HEK293 (cell line): ENCODE data around the gene NRN1L.
"Not testable (repeated sequence)": the region's sequence is repeated elsewhere in the genome, so short reads cannot be mapped to it uniquely, and the experiment has no call there.

Experiments
- CTCF ChIA-PET: fragments of 350-600 bp; formaldehyde crosslinking; extraction: SDS; loops from one replicate; lab custom pipeline; 2021; ENCODE audit warnings: antibody characterized with exemption; lab: Yijun Ruan, JAX
- POLR2A ChIA-PET: fragments of 300-600 bp; formaldehyde crosslinking; extraction: SDS; loops from one replicate; lab custom pipeline; 2020; ENCODE audit warnings: antibody characterized with exemption, inconsistent platforms; lab: Yijun Ruan, JAX
- H3K27ac ChIP-seq: fragments of 200-500 bp; sonication (Bioruptor generic); 2 replicates; pipeline ENCODE4 v1.5.1; 2014; ENCODE audit warnings: low read depth, low read length, control low read depth, inconsistent platforms; ENCODE audit errors: extremely low read depth
- H3K36me3 ChIP-seq, 2 experiments: fragments of 200-500 bp in 1 of 2; sonication (Bioruptor generic) in 1 of 2; 1 replicate in 1 of 2; 2 replicates in 1 of 2; pipeline ENCODE4 v1.5.1; 2014 to 2017; ENCODE audit warnings: inconsistent platforms in 2 of 2, low read length in 2 of 2; ENCODE audit not compliant: control insufficient read depth in 2 of 2, insufficient read depth in 1 of 2
- H3K4me1 ChIP-seq: fragments of 200-500 bp; sonication (Bioruptor generic); 2 replicates; pipeline ENCODE4 v1.5.1; 2014; ENCODE audit warnings: mild to moderate bottlenecking, low read length, inconsistent platforms; ENCODE audit not compliant: control insufficient read depth, insufficient read depth
- H3K4me3 ChIP-seq: 2 replicates; pipeline ENCODE4 v1.5.1; 2011; ENCODE audit warnings: low read depth, mild to moderate bottlenecking, control low read depth, low read length, moderate library complexity
- H3K9me3 ChIP-seq: fragments of 200-500 bp; sonication (Bioruptor generic); 2 replicates; pipeline ENCODE4 v1.5.1; 2014; ENCODE audit warnings: low read depth, low read length, inconsistent platforms; ENCODE audit not compliant: control insufficient read depth, insufficient read depth
- KLF10 ChIP-seq: fragments of 450-650 bp; IDR thresholded peaks from 2 replicates; pipeline ENCODE4 v1.5.1; 2018; ENCODE audit warnings: missing biosample characterization, mild to moderate bottlenecking, missing genetic modification characterization
- PRDM10 ChIP-seq: fragments of 450-650 bp; formaldehyde crosslinking; IDR thresholded peaks from 2 replicates; pipeline ENCODE4 v1.5.1; 2016; ENCODE audit warnings: missing biosample characterization, missing genetic modification characterization
- PRDM2 ChIP-seq: fragments of 450-650 bp; formaldehyde crosslinking; IDR thresholded peaks from 2 replicates; pipeline ENCODE4 v1.5.1; 2016; ENCODE audit warnings: missing biosample characterization, missing genetic modification characterization, borderline replicate concordance
- SCRT2 ChIP-seq: fragments of 450-650 bp; formaldehyde crosslinking; IDR thresholded peaks from 2 replicates; pipeline ENCODE4 v1.5.1; 2016; ENCODE audit warnings: missing biosample characterization, missing genetic modification characterization
- ZFHX2 ChIP-seq: fragments of 450-650 bp; formaldehyde crosslinking; conservative IDR thresholded peaks from 2 replicates; pipeline ENCODE4 v1.5.1; 2016; ENCODE audit warnings: missing biosample characterization, missing genetic modification characterization
- ZNF280C ChIP-seq: fragments of 450-650 bp; formaldehyde crosslinking; IDR thresholded peaks from 2 replicates; pipeline ENCODE4 v1.5.1; 2016; ENCODE audit warnings: missing biosample characterization, missing genetic modification characterization
- ZNF530 ChIP-seq: fragments of 450-650 bp; formaldehyde crosslinking; IDR thresholded peaks from 2 replicates; pipeline ENCODE4 v1.5.1; 2016; ENCODE audit warnings: low read depth, missing biosample characterization, missing genetic modification characterization
- ZNF549 ChIP-seq: fragments of 450-650 bp; IDR thresholded peaks from 2 replicates; pipeline ENCODE4 v1.5.1; 2018; ENCODE audit warnings: missing biosample characterization, missing genetic modification characterization, mild to moderate bottlenecking, inconsistent platforms, moderate library complexity
- ZNF585B ChIP-seq: fragments of 450-650 bp; formaldehyde crosslinking; IDR thresholded peaks from 2 replicates; pipeline ENCODE4 v1.5.1; 2016; ENCODE audit warnings: missing biosample characterization, missing genetic modification characterization
- ZNF623 ChIP-seq: fragments of 450-650 bp; formaldehyde crosslinking; IDR thresholded peaks from 2 replicates; pipeline ENCODE4 v1.5.1; 2016; ENCODE audit warnings: missing biosample characterization, missing genetic modification characterization
- ZNF626 ChIP-seq: fragments of 450-650 bp; sonication (Bioruptor Pico); formaldehyde crosslinking; IDR thresholded peaks from 2 replicates; pipeline ENCODE4 v1.5.1; 2018; ENCODE audit warnings: missing biosample characterization, missing genetic modification characterization, inconsistent platforms
- ZNF654 ChIP-seq: fragments of 450-650 bp; formaldehyde crosslinking; IDR thresholded peaks from 2 replicates; pipeline ENCODE4 v1.5.1; 2016; ENCODE audit warnings: low read depth, missing biosample characterization, missing genetic modification characterization
- ZNF791 ChIP-seq: fragments of 450-650 bp; formaldehyde crosslinking; IDR thresholded peaks from 2 replicates; pipeline ENCODE4 v1.5.1; 2016; ENCODE audit warnings: missing biosample characterization, missing genetic modification characterization
- ZNF837 ChIP-seq: fragments of 450-650 bp; formaldehyde crosslinking; IDR thresholded peaks from 2 replicates; pipeline ENCODE4 v1.5.1; 2016; ENCODE audit warnings: missing biosample characterization, missing genetic modification characterization
- ZSCAN4 ChIP-seq: fragments of 450-650 bp; formaldehyde crosslinking; IDR thresholded peaks from 2 replicates; pipeline ENCODE4 v1.5.1; 2017; ENCODE audit warnings: missing biosample characterization, missing genetic modification characterization

Gene NRN1L

GRCh38 chr16:67862623-67863583, 21.8 kb upstream of the NRN1L start:
- peak; percentile 54 for TF ChIP-seq ZNF623
- no peak for TF ChIP-seq ZSCAN4 (tag by site-specific recombination)
- no peak for TF ChIP-seq KLF10 (tag by site-specific recombination)
- TF ChIP-seq SCRT2 (tag by site-specific recombination): peak; percentile 76
- TF ChIP-seq PRDM10 (tag by site-specific recombination): peak; percentile 28; the same call in 1 of the 2 replicates
- no peak overlapping the region for H3K4me3 ChIP-seq
- ChIA-PET POLR2A (interaction anchor here (0.6 to 1.2 kb wide), 3 partner anchors 9 to 22 kb away, joined by 3 to 6 read pairs (median 3); partner anchors contain the start of genes NRN1L and NUTF2), CTCF (interaction anchor here (2.7 kb wide), 2 partner anchors 46 to 190 kb away, joined by 9 to 13 read pairs; no protein-coding TSS in a partner anchor)
- H3K36me3 ChIP-seq: peaks cover 22 to 78% of the 10 kb centered on the region in 2 experiments; a peak in 2 of 3 replicates
- H3K27ac ChIP-seq: peak overlapping the region; percentile 40; the same call in 1 of the 2 replicates
- H3K9me3 ChIP-seq: no peaks in the 10 kb centered on the region
- H3K4me1 ChIP-seq: peaks cover 3% of the 10 kb centered on the region; the same call in 1 of the 2 replicates

- POLR2A ChIA-PET, CTCF ChIA-PET, H3K9me3 ChIP-seq, H3K4me3 ChIP-seq, H3K4me1 ChIP-seq: not testable (repeated sequence)
- Histone ChIP-seq H3K27ac (0 out of 2 replicates have a peak overlapping the region, but pooled peaks have one; percentile 28), H3K36me3 (peaks cover 27 to 89% of the 10 kb centered on the region in 2 experiments; a peak in 2 of 3 replicates)
Measured at GRCh38 chr16:67864044-67864443, 20.6 kb upstream of the NRN1L start.

GRCh38 chr16:67864594-67864993, 20.1 kb upstream of the NRN1L start:
- peaks cover 28 to 95% of the 10 kb centered on the region in 2 experiments; a peak in 2 of 3 replicates for H3K36me3 ChIP-seq
- POLR2A ChIA-PET: no interaction called here
- TF ChIP-seq ZNF837 (tag by site-specific recombination) (no peak), ZNF585B (no peak), ZNF549 (no peak), PRDM2 (tag by site-specific recombination) (no peak), ZFHX2 (tag by site-specific recombination) (no peak), ZNF530 (tag by site-specific recombination) (no peak), ZNF626 (tag by site-specific recombination) (no peak), ZNF280C (tag by site-specific recombination) (no peak), ZNF791 (no peak), ZNF654 (tag by site-specific recombination) (no peak)

More at GRCh38 chr16:67864594-67864993, 20.1 kb upstream of the NRN1L start:
- no peak overlapping the region for H3K4me3 ChIP-seq
- peaks cover 3% of the 10 kb centered on the region; the same call in 1 of the 2 replicates for H3K4me1 ChIP-seq
- H3K9me3 ChIP-seq: no peaks in the 10 kb centered on the region
- no peak overlapping the region for H3K27ac ChIP-seq
- CTCF ChIA-PET: interaction anchor here (1.0 to 1.7 kb wide), 4 partner anchors 44 to 55 kb away, joined by 3 to 7 read pairs (median 4); no protein-coding TSS in a partner anchor
